Lung (tissue), 12 donors: ENCODE data around the gene HEXD. TPM values are rescaled to one million over a fixed set of nuclear protein-coding genes. Genes with fewer than 3 reads are reported as not detected.

Experiments used
- ATAC-seq: fragments of 200-7000 bp; cut with Tn5 transposase; one replicate; pipeline ENCODE4 v1.9.1; 2020; ENCODE audit warnings: moderate number of reproducible peaks; ENCODE audit not compliant: insufficient read depth, low FRiP score
- DNase-seq, 3 donors: peaks; one replicate each; pipeline ENCODE4 v3.0.0-alpha.2; 2013 to 2017
- H3K27ac ChIP-seq, 2 donors: one replicate each; pipeline ENCODE4 v1.5.1; 2013; ENCODE audit warnings: mild to moderate bottlenecking in 2 of 2, moderate library complexity in 2 of 2, control low read depth in 1 of 2, inconsistent platforms in 1 of 2, low read depth in 1 of 2, low read length in 1 of 2
- H3K27me3 ChIP-seq, 3 donors: one replicate each; pipeline ENCODE4 v1.5.1; 2013; ENCODE audit warnings: low read length in 2 of 3; ENCODE audit not compliant: control insufficient read depth in 3 of 3, insufficient read depth in 3 of 3
- H3K36me3 ChIP-seq, 4 donors: one replicate each; pipeline ENCODE4 v1.5.1; 2013; ENCODE audit warnings: low read length in 4 of 4, mild to moderate bottlenecking in 1 of 4, moderate library complexity in 1 of 4; ENCODE audit not compliant: control insufficient read depth in 4 of 4, insufficient read depth in 4 of 4
- H3K4me1 ChIP-seq, 5 donors: one replicate each; pipeline ENCODE4 v1.5.1; 2013; ENCODE audit warnings: low read length in 5 of 5, mild to moderate bottlenecking in 2 of 5, moderate library complexity in 1 of 5; ENCODE audit not compliant: control insufficient read depth in 5 of 5, insufficient read depth in 5 of 5
- H3K4me3 ChIP-seq: one replicate; pipeline ENCODE4 v1.5.1; 2013; ENCODE audit warnings: mild to moderate bottlenecking, control low read depth, moderate library complexity
- H3K9ac ChIP-seq, 2 donors: one replicate each; pipeline ENCODE4 v1.5.1; 2013; ENCODE audit warnings: low read length in 2 of 2, control low read depth in 1 of 2; ENCODE audit not compliant: insufficient read depth in 1 of 2
- H3K9me3 ChIP-seq, 4 donors: one replicate each; pipeline ENCODE4 v1.5.1; 2013; ENCODE audit warnings: low read length in 3 of 4, mild to moderate bottlenecking in 1 of 4, moderate library complexity in 1 of 4; ENCODE audit not compliant: control insufficient read depth in 4 of 4, insufficient read depth in 3 of 4
- WGBS, 2 donors: extraction: QIAGEN DNeasy Blood & Tissue Kit; methylation state at CpG; one replicate each; pipeline ENCODE4 v1.1.7; 2013; 5-methylcytosine and 5-hydroxymethylcytosine counted together
- polyA plus RNA-seq, 2 donors: library from polyadenylated mRNA; stranded (reverse); fragments of 200-250 nt; gene quantifications; one replicate each; pipeline ENCODE4 v1.2.1, GENCODE V29; 2013
- total RNA-seq, 2 donors: library from RNA; depleted of rRNA in 1 of 2; stranded (reverse); fragments of >200 nt in 1 of 2; gene quantifications; one replicate each; pipeline ENCODE4 v1.2.1, GENCODE V29; 2014 to 2021
- TF ChIP-seq, protein P1 (sequence below): IDR thresholded peaks from 2 replicates; pipeline ENCODE4 v1.5.1; 2012; ENCODE audit warnings: mild to moderate bottlenecking; ENCODE audit errors: control extremely low read depth, extremely low read depth
- donor health status: control.
- donor health status: control.
- donor health status: Bipolar disorder and iron deficiency.
- donor health status: healthy.
- donor health status: DM: yes; HTN: yes; CAD: no.

Gene HEXD
- total and polyA plus RNA-seq, 4 donors, result 28.4 to 57.3 (median 37.4) TPM

DNA sequence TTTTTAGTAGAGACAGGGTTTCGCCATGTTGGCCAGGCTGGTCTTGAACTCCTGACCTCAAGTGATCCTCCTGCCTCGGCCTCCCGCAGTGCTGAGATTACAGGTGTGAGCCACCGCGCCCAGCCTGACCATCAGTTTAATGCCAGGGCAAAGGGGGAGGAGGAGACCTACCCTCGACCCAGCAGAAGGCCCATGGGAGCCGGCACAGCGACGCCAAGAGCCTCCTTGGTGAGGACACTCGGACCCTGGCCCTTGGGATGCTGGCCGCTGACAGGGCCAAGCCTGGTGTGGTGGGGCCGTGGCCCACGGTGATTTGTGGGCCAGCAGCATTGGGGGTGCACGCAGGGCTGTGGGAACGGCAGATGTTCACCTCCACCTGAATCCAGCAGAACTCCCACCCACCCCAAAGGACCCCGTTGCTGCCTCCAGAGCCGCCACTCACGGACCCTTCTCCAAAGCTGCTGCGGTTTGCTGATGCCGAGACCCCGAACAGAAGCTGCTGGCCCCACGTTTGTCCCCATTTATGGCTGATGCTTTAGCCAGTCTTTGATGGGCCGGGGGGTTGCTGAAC is 26.6 kb upstream of the HEXD start:
- H3K27ac ChIP-seq, result no peak overlapping the region
- WGBS, 2 donors, result 95 to 97% methylated on average over 23 of the region's 23 CpGs
- peaks cover 0 to 24% (median 8%) of the 10 kb centered on the region in 4 donors for H3K36me3 ChIP-seq
- no peak for DNase-seq
- TF ChIP-seq, protein P1, sequence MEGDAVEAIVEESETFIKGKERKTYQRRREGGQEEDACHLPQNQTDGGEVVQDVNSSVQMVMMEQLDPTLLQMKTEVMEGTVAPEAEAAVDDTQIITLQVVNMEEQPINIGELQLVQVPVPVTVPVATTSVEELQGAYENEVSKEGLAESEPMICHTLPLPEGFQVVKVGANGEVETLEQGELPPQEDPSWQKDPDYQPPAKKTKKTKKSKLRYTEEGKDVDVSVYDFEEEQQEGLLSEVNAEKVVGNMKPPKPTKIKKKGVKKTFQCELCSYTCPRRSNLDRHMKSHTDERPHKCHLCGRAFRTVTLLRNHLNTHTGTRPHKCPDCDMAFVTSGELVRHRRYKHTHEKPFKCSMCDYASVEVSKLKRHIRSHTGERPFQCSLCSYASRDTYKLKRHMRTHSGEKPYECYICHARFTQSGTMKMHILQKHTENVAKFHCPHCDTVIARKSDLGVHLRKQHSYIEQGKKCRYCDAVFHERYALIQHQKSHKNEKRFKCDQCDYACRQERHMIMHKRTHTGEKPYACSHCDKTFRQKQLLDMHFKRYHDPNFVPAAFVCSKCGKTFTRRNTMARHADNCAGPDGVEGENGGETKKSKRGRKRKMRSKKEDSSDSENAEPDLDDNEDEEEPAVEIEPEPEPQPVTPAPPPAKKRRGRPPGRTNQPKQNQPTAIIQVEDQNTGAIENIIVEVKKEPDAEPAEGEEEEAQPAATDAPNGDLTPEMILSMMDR, result no peak
- no peaks in the 10 kb centered on the region for H3K27me3 ChIP-seq
- H3K4me1 ChIP-seq, result peaks cover 0 to 11% (median 2%) of the 10 kb centered on the region in 5 donors
- ATAC-seq, result no peak
- H3K4me3 ChIP-seq, result no peak overlapping the region
- H3K9ac ChIP-seq, result no peak overlapping the region
- no peaks in the 10 kb centered on the region for H3K9me3 ChIP-seq

DNA sequence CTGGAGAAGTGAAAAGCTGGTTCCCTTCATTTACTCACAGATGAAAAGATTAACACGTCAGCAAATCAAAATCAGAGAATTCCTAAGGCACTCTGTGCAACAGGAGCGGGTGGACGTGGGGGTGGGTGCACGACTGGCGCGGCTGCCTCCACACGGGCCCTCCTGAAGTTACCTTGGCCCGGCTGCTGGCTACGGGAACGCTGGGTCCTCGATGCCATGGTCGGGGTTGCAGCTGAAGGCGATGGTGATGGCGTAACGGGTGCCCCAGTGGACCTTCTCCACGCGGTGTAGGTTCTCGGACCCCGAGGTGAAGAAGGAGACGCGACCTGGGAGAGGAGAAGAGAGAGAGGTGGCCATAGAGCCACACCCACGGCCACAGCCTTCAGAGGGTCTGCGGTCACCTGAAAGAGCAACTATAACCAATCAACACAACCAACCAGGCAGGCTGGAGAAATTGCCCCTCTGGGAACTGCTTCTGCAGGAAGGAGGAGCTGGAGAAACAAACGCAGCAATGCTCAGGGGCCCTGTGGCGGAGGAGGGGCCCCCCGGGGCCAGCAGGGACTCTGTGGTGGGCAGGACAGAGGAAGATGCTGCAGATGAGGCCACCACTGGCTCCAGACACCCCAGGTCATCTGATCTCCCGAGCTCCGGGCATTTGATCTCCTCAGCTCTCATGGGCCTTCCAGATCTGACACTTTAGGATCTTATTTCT is 25.8 kb upstream of the HEXD start:
- H3K4me3 ChIP-seq, result no peak overlapping the region
- 93% methylated on average over 28 of the region's 28 CpGs for WGBS, 2 donors
- ATAC-seq (no peak), DNase-seq (no peak)
- no peaks in the 10 kb centered on the region for H3K27me3 ChIP-seq
- H3K4me1 ChIP-seq, result peaks cover 0 to 3% (median 0%) of the 10 kb centered on the region in 5 donors
- TF ChIP-seq, protein P1, result no peak
- no peak overlapping the region for H3K9ac ChIP-seq
- no peaks in the 10 kb centered on the region for H3K9me3 ChIP-seq
- H3K36me3 ChIP-seq, result peaks cover 0 to 26% (median 8%) of the 10 kb centered on the region in 4 donors
- no peak overlapping the region for H3K27ac ChIP-seq

DNA sequence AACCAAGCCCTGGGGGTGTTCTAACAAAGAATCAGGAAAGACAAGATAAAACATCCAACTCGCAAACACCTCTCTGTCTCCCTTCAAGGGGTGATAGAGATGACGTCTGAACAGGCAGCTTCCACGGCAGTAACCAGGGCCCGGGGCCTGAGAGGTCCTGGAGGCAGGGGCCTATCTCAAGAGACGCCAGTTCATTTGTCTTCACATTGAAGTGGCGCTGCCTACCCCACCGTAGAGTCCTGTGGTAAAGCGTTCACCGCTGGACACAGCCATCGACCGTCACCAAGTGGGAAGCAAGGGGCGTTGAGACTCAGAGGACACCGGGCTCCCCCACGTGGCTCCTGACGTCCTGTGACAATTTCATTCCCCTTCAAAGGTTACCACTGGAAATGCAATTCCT is 25.2 kb upstream of the HEXD start:
- DNase-seq, result no peak
- TF ChIP-seq, protein P1, result no peak
- 91 to 92% methylated on average over 15 of the region's 15 CpGs for WGBS, 2 donors

More for the DNA sequence above, 25.2 kb upstream of the HEXD start:
- Histone ChIP-seq H3K27ac (no peak overlapping the region), H3K9ac (no peak overlapping the region), H3K4me3 (no peak overlapping the region), H3K9me3 (no peaks in the 10 kb centered on the region), H3K27me3 (no peaks in the 10 kb centered on the region), H3K36me3 (peaks cover 0 to 29% (median 8%) of the 10 kb centered on the region in 4 donors), H3K4me1 (peaks cover 0 to 3% (median 0%) of the 10 kb centered on the region in 5 donors)
- ATAC-seq, result no peak
